B cell (primary cell): ENCODE measurements around the gene TMEM14B. TPM values are rescaled to one million over a fixed set of nuclear protein-coding genes. Genes with fewer than 3 reads are reported as not detected.

Source experiments
- ATAC-seq: fragments of 200-7000 bp; cut with Tn5 transposase; one replicate; pipeline ENCODE4 v1.10.0; 2021; ENCODE audit warnings: low read depth, mild to moderate bottlenecking, moderate number of reproducible peaks, moderate library complexity
- CTCF ChIA-PET: fragments of 350-600 bp; sonication (Branson Sonifier 250); formaldehyde crosslinking; loops from one replicate; lab custom pipeline; 2021; ENCODE audit warnings: antibody characterized with exemption, inconsistent platforms; lab: Charles Lee
- POLR2A ChIA-PET: fragments of 350-600 bp; sonication (Branson Sonifier 250); formaldehyde crosslinking; loops from one replicate; lab custom pipeline; 2021; ENCODE audit warnings: antibody characterized with exemption; lab: Charles Lee
- DNase-seq: peaks from one replicate; pipeline ENCODE4 v3.0.0; 2013
- H2AFZ ChIP-seq: 2 replicates; pipeline ENCODE4 v1.6.1; 2012; ENCODE audit warnings: mild to moderate bottlenecking, low read depth, low read length; ENCODE audit not compliant: insufficient read depth, poor library complexity, severe bottlenecking
- H3K27ac ChIP-seq, 2 donors: 1 replicate in 1 of 2; 2 replicates in 1 of 2; pipeline ENCODE4 v1.5.1; 2012 to 2013; ENCODE audit warnings: low read length in 2 of 2, mild to moderate bottlenecking in 2 of 2, moderate library complexity in 1 of 2
- H3K27me3 ChIP-seq, 4 experiments: fragments of 200-600 bp in 1 of 4; sonication (generic) in 1 of 4; replicated peaks in 1 of 4; 1 replicate in 2 of 4; 2 replicates in 2 of 4; pipeline versions ENCODE4 v1.6.1 to v1.7.0; 2013 to 2016; ENCODE audit warnings: low read length in 3 of 4, mild to moderate bottlenecking in 2 of 4, mixed read lengths in 1 of 4, moderate library complexity in 1 of 4; ENCODE audit not compliant: insufficient read depth in 4 of 4, control insufficient read depth in 3 of 4; ENCODE audit errors: control extremely low read depth in 1 of 4
- H3K36me3 ChIP-seq, 2 experiments: replicated peaks in 1 of 2; 1 replicate in 1 of 2; 2 replicates in 1 of 2; pipeline versions ENCODE4 v1.6.1 to v1.7.1; 2013; ENCODE audit warnings: low read length in 1 of 2; ENCODE audit not compliant: insufficient read depth in 2 of 2, control insufficient read depth in 1 of 2; ENCODE audit errors: control extremely low read depth in 1 of 2, extremely low read depth in 1 of 2
- H3K4me1 ChIP-seq, 2 donors: fragments of 200-600 bp in 1 of 2; sonication (generic) in 1 of 2; 1 replicate in 1 of 2; 2 replicates in 1 of 2; pipeline versions ENCODE4 v1.5.1 to v1.6.1; 2013 to 2017; ENCODE audit warnings: low read length in 2 of 2; ENCODE audit not compliant: control insufficient read depth in 2 of 2, insufficient read depth in 2 of 2
- H3K4me2 ChIP-seq: replicated peaks from 2 replicates; pipeline ENCODE3; 2012; ENCODE audit warnings: mild to moderate bottlenecking, low read depth, low read length; ENCODE audit not compliant: poor library complexity, severe bottlenecking
- H3K4me3 ChIP-seq, 5 experiments: fragments of 200-600 bp in 1 of 5; sonication (generic) in 1 of 5; 1 replicate in 3 of 5; 2 replicates in 2 of 5; pipeline versions ENCODE4 v1.5.1 to v1.7.0; 2011 to 2016; ENCODE audit warnings: low read length in 4 of 5, mild to moderate bottlenecking in 4 of 5, low read depth in 2 of 5, control low read depth in 1 of 5, moderate library complexity in 1 of 5; ENCODE audit not compliant: insufficient read depth in 1 of 5; ENCODE audit errors: control extremely low read depth in 1 of 5, extremely low read depth in 1 of 5
- H3K79me2 ChIP-seq: fragments of 200-600 bp; sonication (generic); one replicate; pipeline ENCODE4 v1.6.0; 2016; ENCODE audit warnings: low read length; ENCODE audit not compliant: control insufficient read depth, insufficient read depth
- H3K9ac ChIP-seq: fragments of 200-600 bp; sonication (generic); 2 replicates; pipeline ENCODE4 v1.6.1; 2017; ENCODE audit warnings: mild to moderate bottlenecking, low read length, moderate library complexity
- H3K9me3 ChIP-seq, 3 donors: one replicate each; pipeline versions ENCODE4 v1.6.1 to v1.7.1; 2013; ENCODE audit warnings: low read length in 2 of 3; ENCODE audit not compliant: control insufficient read depth in 2 of 3, insufficient read depth in 1 of 3; ENCODE audit errors: control extremely low read depth in 1 of 3
- H4K20me1 ChIP-seq: 2 replicates; pipeline ENCODE4 v1.6.0; 2012; ENCODE audit warnings: mild to moderate bottlenecking, low read length; ENCODE audit not compliant: insufficient read depth, control insufficient read depth, poor library complexity, severe bottlenecking
- H3K27ac Mint-ChIP-seq: one replicate; pipeline ENCODE4 v1.8.0; 2021; ENCODE audit warnings: mixed read lengths
- H3K27me3 Mint-ChIP-seq: one replicate; pipeline ENCODE4 v1.8.0; 2021; ENCODE audit warnings: mixed read lengths
- H3K4me1 Mint-ChIP-seq: one replicate; pipeline ENCODE4 v1.8.0; 2021; ENCODE audit warnings: mixed read lengths
- H3K4me3 Mint-ChIP-seq: one replicate; pipeline ENCODE4 v1.8.0; 2021; ENCODE audit warnings: mixed read lengths
- H3K9me3 Mint-ChIP-seq: one replicate; pipeline ENCODE4 v1.8.0; 2022; ENCODE audit warnings: mixed read lengths; ENCODE audit not compliant: insufficient read depth
- CTCF ChIP-seq: fragments of 200-600 bp; IDR thresholded peaks from one replicate; pipeline ENCODE4 v1.8.0; 2022; ENCODE audit warnings: antibody characterized with exemption, mild to moderate bottlenecking
- EZH2 ChIP-seq: IDR thresholded peaks from 2 replicates; pipeline ENCODE4 v1.6.1; 2012; ENCODE audit warnings: borderline replicate concordance, low read depth, mild to moderate bottlenecking, moderate library complexity, low read length; ENCODE audit not compliant: insufficient read depth, poor library complexity, severe bottlenecking
- WGBS: methylation state at CpG from one replicate; pipeline ENCODE4 v1.1.5; 2013; ENCODE audit warnings: missing lambda C conversion rate; ENCODE audit not compliant: insufficient coverage; 5-methylcytosine and 5-hydroxymethylcytosine counted together
- intact Hi-C: fragments of 100-400 bp; cut with micrococcal nuclease; formaldehyde crosslinking; loops from one replicate; pipeline ENCODE4 v1.10.0; 2022
- polyA plus RNA-seq: library from polyadenylated mRNA; depleted of rRNA; stranded (reverse); fragments of >200 nt; gene quantifications from 2 replicates; pipeline ENCODE4 v1.2.3, GENCODE V29; 2012
- total RNA-seq, 2 donors: library from RNA; stranded (reverse); fragments of 120-200 nt in 1 of 2; gene quantifications; 1 replicate in 1 of 2; 2 replicates in 1 of 2; pipeline versions ENCODE4 v1.2.3 to v1.2.4, GENCODE V29; 2013 to 2022

TMEM14B gene
- total and polyA plus RNA-seq, 2 donors (not counting 1 experiment from before 2014, with no cell fraction given): 40.8 to 58.5 TPM

- TF ChIP-seq CTCF: no peak
- TF ChIP-seq EZH2: no peak
- Mint-ChIP-seq H3K9me3 (no peaks in the 10 kb centered on the region), H3K27ac (no peak overlapping the region), H3K4me1 (no peaks in the 10 kb centered on the region), H3K27me3 (no peaks in the 10 kb centered on the region), H3K4me3 (no peak overlapping the region)
- Histone ChIP-seq H3K9me3 (no peaks in the 10 kb centered on the region), H3K79me2 (no peaks in the 10 kb centered on the region), H3K4me1 (no peaks in the 10 kb centered on the region), H2AFZ (no peak overlapping the region), H3K4me3 (no peak overlapping the region), H3K36me3 (peaks cover 0 to 5% of the 10 kb centered on the region in 2 experiments), H4K20me1 (no peaks in the 10 kb centered on the region), H3K4me2 (no peak overlapping the region), H3K27ac (no peak overlapping the region), H3K27me3 (no peaks in the 10 kb centered on the region), H3K9ac (no peak overlapping the region)
- CTCF ChIA-PET: interaction anchor here (3.3 kb wide), 1 partner anchor 10 kb away, joined by 23 read pairs; no protein-coding TSS in a partner anchor
- no peak for ATAC-seq
- whole genome bisulfite sequencing: no CpG with 5 or more reads among the region's 5 CpGs
- intact Hi-C loops: no loop called here
- DNase-seq: no peak
- POLR2A ChIA-PET: no interaction called here
Observed at GRCh38 chr6:10791673-10792072, 44.1 kb downstream of the TMEM14B start.

DNA sequence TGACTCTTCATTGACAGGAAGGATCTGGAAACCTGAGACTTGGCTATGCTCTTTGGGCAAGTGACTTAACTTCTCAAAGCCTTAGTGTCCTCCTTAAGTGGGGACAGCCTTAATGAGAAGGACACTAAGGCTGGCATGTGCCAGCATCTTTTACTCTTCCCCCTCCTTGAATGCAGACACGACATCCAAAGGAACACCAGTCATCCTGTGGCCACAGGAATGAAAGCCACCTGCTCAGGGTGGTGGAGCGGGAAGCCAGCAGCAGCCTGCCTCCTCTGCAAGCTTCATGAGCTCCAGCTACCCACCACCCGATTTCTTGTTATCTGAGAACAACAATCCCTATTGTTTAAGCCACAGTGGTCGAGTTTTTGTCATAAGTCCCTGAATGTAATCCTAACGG is 44.5 kb downstream of the TMEM14B start:
- Histone ChIP-seq H3K4me1 (no peaks in the 10 kb centered on the region), H3K9ac (no peak overlapping the region), H3K4me2 (no peak overlapping the region), H3K27me3 (no peaks in the 10 kb centered on the region), H4K20me1 (no peaks in the 10 kb centered on the region), H3K4me3 (no peak overlapping the region), H3K9me3 (no peaks in the 10 kb centered on the region), H3K27ac (no peak overlapping the region), H3K79me2 (no peaks in the 10 kb centered on the region), H2AFZ (no peak overlapping the region), H3K36me3 (peaks cover 0 to 5% of the 10 kb centered on the region in 2 experiments)
- DNase-seq (no peak), ATAC-seq (no peak)
- ChIA-PET CTCF (interaction anchor here (2.0 to 3.3 kb wide), 2 partner anchors 10 to 314 kb away, joined by 11 to 23 read pairs; no protein-coding TSS in a partner anchor), POLR2A (no interaction called here)
- intact Hi-C loops: no loop called here
- Mint-ChIP-seq H3K27me3 (no peaks in the 10 kb centered on the region), H3K27ac (no peak overlapping the region), H3K9me3 (no peaks in the 10 kb centered on the region), H3K4me3 (no peak overlapping the region), H3K4me1 (no peaks in the 10 kb centered on the region)
- WGBS: 86% methylated on average over 2 of the region's 5 CpGs
- no peak for TF ChIP-seq CTCF
- no peak for TF ChIP-seq EZH2
